Fibroblast of skin of left quadriceps (primary cell): ENCODE results near the gene PRPS1.
A peak's percentile ranks its signal among the peaks of the same experiment; 100 is the strongest.
"Not testable (repeated sequence)": the region's sequence is repeated elsewhere in the genome, so short reads cannot be mapped to it uniquely, and the experiment has no call there.

Experiments
- DNase-seq, 2 experiments: peaks; one replicate each; pipeline ENCODE4 v3.0.0-alpha.2; 2013; ENCODE audit warnings: low read depth in 2 of 2

Gene PRPS1

DNA sequence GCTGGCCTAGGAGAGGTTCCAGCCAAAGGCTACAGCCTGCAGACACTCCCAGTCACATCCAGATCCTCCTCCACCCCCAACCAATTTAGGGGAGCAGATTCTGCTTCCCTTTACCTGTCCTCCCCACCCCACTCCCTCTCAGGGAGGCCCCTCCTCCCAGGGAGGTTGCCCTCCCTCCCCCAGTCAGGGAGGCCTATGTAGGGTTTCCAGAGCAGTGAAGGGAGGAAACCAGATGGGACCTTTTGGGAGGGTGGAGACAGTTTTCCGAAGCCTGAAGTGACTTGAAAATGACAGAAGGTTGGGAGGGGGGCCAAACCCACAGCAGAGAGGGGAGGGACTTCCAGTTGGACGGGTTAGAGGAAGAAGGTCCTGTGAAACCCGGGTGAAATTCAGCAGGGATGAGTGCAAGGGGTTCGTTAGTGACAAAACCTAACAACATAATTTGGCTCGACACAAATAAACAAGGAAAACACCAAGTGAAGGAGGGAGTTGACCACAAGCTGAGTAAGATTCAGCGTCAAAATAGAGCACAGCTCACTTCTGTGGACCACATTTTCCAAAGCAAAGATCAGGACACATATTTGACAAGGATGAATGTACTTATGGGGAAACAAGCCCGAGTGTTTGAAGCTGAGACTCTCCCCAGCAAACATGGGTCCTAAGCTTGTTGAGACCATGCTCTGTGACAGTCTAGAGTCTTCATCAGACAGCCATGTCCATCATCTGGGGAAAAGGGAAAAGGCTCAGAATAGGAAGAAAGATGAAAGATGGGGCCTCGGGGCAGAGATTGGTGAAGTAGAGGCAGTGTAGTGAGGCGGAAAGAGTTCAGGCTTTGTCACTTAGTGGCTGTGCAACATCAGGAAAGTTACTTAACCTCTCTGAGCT is 46.4 kb downstream of the PRPS1 start:
- DNase-seq, result no peak

DNA sequence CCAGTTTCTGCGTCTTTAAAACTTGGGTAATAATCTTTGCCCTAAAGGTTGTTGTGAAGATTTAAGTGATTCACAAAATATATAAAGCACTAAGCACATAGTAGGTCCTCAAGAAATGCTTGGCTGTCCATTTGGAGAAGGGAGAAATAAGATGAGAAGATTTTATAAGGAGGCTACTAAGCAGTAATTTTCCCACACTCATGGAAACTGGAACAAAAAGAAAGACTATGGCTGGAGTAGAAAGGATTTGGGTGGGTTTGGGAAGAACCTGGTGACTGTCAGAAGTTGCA is 47.0 kb downstream of the PRPS1 start:
- no peak for DNase-seq

DNA sequence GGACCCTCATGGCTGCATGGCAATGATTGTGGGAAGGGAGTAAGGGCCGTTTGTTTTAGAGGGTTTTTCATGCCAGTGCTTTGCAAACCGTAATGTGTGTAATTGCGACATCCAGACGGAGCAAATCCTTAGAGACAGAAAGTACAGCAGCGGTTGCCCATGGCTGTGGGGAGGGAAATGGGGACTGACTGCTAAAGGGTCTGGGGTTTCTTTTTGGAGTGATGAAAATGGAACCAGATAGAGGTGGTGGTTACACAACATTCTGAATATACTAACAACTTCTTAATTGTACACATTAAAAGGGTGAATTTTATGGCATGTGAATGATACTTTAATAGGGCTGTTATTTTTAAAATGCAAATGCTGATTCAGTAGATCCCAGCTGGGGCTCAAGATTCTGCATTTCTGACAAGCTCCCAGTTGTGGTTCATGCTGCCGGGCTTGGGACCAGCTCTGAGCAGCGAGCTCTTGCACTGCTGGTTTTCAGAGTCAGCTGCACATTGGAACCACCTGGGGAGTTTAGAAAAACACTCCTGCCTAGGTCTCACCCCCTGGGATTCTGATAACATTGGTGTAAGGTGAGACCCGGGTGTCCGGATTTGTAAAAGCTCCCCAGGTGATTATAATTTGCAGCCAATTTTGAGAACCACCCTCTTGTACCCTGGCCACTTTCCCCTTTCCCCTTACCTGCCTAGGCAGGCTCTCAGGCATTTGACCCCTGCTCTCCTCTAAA is 47.7 kb downstream of the PRPS1 start:
- no peak for DNase-seq

GRCh38 chrX:107676559-107677378 is 48.5 kb downstream of the PRPS1 start:
- DNase-seq, result peak; percentile 55 to 60

DNA sequence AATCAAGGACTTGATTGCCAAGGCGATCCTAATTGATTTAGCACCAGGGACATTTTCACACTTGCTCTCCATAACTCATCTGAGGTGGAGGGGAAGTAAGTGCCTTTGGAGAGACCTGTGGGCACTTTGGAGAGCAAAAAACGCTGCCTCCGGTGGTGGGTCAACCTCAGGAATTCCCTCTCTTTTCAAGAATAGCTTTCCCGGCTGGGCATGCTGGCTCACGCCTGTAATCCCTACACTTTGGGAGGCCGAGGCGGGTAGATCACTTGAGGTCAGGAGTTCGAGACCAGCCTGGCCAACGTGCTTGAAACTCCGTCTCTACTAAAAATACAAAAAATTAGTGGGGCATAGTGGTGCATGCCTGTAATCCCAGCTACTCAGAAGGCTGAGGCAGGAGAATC is 49.2 kb downstream of the PRPS1 start:
- no peak for DNase-seq

- no peak for DNase-seq
Measured at GRCh38 chrX:107677909-107678308, 49.6 kb downstream of the PRPS1 start.

GRCh38 chrX:107678957-107679740 is 50.8 kb downstream of the PRPS1 start:
- DNase-seq, result no peak

DNA sequence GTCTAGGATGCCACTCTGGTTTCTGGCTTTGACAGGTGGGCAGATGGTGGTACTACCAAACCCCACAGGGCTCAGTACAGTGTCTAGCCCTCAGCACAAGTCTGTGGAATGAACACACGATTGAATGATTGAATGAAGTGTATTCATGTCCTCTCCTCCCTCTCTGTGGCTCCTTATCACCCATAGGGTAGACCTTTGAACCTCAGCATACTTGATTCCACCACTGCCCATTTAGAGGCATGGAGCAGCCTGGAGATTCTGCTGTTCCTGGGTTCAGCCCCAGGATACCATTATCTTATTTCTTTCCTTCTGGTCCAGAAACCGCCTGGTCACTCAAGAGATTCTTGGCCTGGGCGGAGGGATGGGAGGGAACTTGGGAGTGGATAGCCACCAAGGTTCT is 53.9 kb downstream of the PRPS1 start:
- no peak for DNase-seq

- no peak for DNase-seq
Measured at GRCh38 chrX:107683124-107683895, 55.0 kb downstream of the PRPS1 start.

GRCh38 chrX:107683931-107684330 is 55.6 kb downstream of the PRPS1 start:
- DNase-seq, result no peak

GRCh38 chrX:107684956-107685385 is 56.7 kb downstream of the PRPS1 start:
- no peak for DNase-seq

DNA sequence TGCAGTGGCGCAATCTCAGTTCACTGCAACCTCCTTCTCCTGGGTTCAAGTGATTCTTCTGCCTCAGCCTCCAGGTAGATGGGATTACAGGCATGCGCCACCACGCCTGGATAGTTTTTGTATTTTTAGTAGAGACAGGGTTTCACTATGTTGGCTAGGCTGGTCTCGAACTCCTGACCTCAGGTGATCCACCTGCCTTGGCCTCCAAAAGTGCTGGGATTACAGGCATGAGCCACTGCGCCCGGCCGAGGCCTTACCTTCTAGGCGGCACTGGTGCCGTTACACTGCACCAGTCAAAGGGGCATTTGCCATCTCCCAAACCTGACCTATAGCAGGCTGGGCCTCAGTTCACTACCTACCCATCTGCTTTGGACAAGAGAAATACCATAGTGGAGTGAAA is 57.3 kb downstream of the PRPS1 start:
- not testable (repeated sequence) for DNase-seq

- no peak for DNase-seq
Measured at GRCh38 chrX:107686026-107686425, 57.7 kb downstream of the PRPS1 start.

DNA sequence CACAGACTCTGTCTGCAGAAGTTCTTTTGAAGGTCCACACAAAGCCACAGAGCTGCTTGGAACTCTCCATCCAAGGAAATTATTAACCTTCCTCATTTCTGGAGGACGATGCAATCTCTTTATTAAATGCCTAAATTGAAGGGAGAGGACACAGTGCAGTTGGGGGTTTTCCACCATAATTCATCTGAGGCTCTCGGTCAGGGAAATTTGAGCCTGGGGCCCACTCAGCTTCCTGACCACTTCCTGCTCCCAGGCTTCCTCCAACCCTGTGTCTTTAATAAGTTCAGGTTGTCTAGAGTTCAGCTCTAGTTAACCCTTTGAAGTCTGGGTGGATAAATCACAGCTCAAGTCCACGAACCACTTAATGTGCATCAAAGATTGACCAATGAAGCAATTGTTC is 58.5 kb downstream of the PRPS1 start:
- DNase-seq, result no peak

DNA sequence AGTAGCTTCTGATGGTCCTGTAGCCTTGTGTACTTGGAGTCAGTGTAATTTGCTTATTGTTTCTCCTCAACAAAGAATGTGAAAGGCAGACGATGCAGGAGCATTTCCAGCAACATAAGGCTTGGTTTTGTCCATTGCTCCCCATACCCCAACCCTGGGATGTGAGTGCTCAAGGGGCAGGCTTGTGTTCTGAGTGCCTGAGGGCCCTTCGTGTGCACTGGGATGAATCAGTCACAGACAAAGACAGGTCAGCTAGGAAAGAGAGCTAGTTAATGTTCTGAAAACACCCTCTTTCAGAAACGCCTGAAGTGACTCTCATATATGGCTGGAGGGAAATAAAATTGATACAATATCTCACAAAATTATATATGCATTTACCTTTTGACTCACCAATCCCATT is 59.1 kb downstream of the PRPS1 start:
- DNase-seq, result no peak

- DNase-seq, result no peak
Measured at GRCh38 chrX:107691024-107691448, 62.7 kb downstream of the PRPS1 start.

- DNase-seq, result no peak
Measured at GRCh38 chrX:107699616-107700015, 71.3 kb downstream of the PRPS1 start.

- no peak for DNase-seq
Measured at GRCh38 chrX:107700317-107700774, 72.0 kb downstream of the PRPS1 start.
